Measurements from ENCODE around the gene ATP2A2.

DNA sequence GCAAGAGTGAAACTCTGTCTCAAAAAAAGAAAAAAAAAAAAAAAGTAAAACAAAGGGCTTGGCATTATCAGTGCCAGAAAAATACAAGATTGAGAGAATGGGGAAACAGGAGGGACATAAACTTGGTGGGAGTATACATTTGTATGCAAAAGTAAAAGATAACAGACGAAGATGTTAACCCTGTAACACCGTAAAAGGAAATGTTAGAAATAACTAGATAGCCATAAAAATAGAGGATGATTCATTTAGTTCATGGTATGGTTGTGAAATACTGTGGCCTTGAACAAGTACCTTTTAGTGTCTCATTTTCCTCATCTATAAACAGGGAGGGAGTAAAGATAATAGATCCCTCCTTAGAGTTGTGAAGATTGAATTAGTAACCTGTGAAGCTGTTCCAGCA is 33.3 kb downstream of the ATP2A2 start:
- TF ChIP-seq, protein P1, sequence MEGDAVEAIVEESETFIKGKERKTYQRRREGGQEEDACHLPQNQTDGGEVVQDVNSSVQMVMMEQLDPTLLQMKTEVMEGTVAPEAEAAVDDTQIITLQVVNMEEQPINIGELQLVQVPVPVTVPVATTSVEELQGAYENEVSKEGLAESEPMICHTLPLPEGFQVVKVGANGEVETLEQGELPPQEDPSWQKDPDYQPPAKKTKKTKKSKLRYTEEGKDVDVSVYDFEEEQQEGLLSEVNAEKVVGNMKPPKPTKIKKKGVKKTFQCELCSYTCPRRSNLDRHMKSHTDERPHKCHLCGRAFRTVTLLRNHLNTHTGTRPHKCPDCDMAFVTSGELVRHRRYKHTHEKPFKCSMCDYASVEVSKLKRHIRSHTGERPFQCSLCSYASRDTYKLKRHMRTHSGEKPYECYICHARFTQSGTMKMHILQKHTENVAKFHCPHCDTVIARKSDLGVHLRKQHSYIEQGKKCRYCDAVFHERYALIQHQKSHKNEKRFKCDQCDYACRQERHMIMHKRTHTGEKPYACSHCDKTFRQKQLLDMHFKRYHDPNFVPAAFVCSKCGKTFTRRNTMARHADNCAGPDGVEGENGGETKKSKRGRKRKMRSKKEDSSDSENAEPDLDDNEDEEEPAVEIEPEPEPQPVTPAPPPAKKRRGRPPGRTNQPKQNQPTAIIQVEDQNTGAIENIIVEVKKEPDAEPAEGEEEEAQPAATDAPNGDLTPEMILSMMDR (IDR thresholded peaks at IDR 0.05) = no peak
- no peak for TF ChIP-seq POLR2A (IDR thresholded peaks at IDR 0.05)

All from right lobe of liver (tissue), 4 donors.